GM21825 (cell line): ENCODE results near the gene NUDT4B.
"Not testable (repeated sequence)": the region's sequence is repeated elsewhere in the genome, so short reads cannot be mapped to it uniquely, and the experiment has no call there.

Experiments
- ATAC-seq: cut with Tn5 transposase; IDR thresholded peaks from one replicate; pipeline ENCODE4 v1.9.1; 2021; ENCODE audit warnings: mild to moderate bottlenecking, moderate library complexity; ENCODE audit not compliant: unreplicated experiment

Gene NUDT4B

GRCh38 chr1:148748563-148749334 lies at the start of gene NUDT4B:
NUDT4B (plus strand) TSS chr1:148748774; CDS start chr1:148748953, 179 bp downstream.
- peak; percentile 39 for ATAC-seq

- ATAC-seq, result not testable (repeated sequence)
These were observed 49.2 kb upstream of the NUDT4B start for GRCh38 chr1:148699357-148699756.

- not testable (repeated sequence) for ATAC-seq
These were observed 46.3 kb upstream of the NUDT4B start for GRCh38 chr1:148702242-148702641.

GRCh38 chr1:148703973-148704591 lies 44.5 kb upstream of the NUDT4B start:
- ATAC-seq, result not testable (repeated sequence)

GRCh38 chr1:148705316-148705948 lies 43.1 kb upstream of the NUDT4B start:
- ATAC-seq, result not testable (repeated sequence)

GRCh38 chr1:148708779-148709333 lies 39.7 kb upstream of the NUDT4B start:
- not testable (repeated sequence) for ATAC-seq

GRCh38 chr1:148710772-148711523 lies 37.6 kb upstream of the NUDT4B start:
- not testable (repeated sequence) for ATAC-seq

- not testable (repeated sequence) for ATAC-seq
These were observed 36.2 kb upstream of the NUDT4B start for GRCh38 chr1:148712353-148712752.

GRCh38 chr1:148715518-148715917 lies 33.1 kb upstream of the NUDT4B start:
- not testable (repeated sequence) for ATAC-seq

GRCh38 chr1:148716966-148717520 lies 31.5 kb upstream of the NUDT4B start:
- not testable (repeated sequence) for ATAC-seq

- ATAC-seq, result not testable (repeated sequence)
These were observed 27.7 kb upstream of the NUDT4B start for GRCh38 chr1:148720918-148721317.

GRCh38 chr1:148722758-148723157 lies 25.8 kb upstream of the NUDT4B start:
- ATAC-seq, result not testable (repeated sequence)

GRCh38 chr1:148723515-148723914 lies 25.1 kb upstream of the NUDT4B start:
- ATAC-seq, result not testable (repeated sequence)

- ATAC-seq, result not testable (repeated sequence)
These were observed 23.7 kb upstream of the NUDT4B start for GRCh38 chr1:148724872-148725271.

GRCh38 chr1:148727862-148728261 lies 20.7 kb upstream of the NUDT4B start:
- not testable (repeated sequence) for ATAC-seq

- ATAC-seq, result peak; percentile 66
These were observed 19.4 kb upstream of the NUDT4B start for GRCh38 chr1:148729128-148729527.

- ATAC-seq, result not testable (repeated sequence)
These were observed 19.0 kb upstream of the NUDT4B start for GRCh38 chr1:148729541-148729940.

GRCh38 chr1:148732277-148732676 lies 16.3 kb upstream of the NUDT4B start:
- ATAC-seq, result not testable (repeated sequence)

- ATAC-seq, result peak; percentile 51
These were observed 14.8 kb upstream of the NUDT4B start for GRCh38 chr1:148733585-148734310.

- ATAC-seq, result peak; percentile 36
These were observed 14.3 kb upstream of the NUDT4B start for GRCh38 chr1:148734311-148734662.
